ENCODE results near the gene SP140L. TPM values are rescaled to one million over a fixed set of nuclear protein-coding genes. Genes with fewer than 3 reads are reported as not detected.
A peak's percentile ranks its signal among the peaks of the same experiment; 100 is the strongest.

Gene SP140L
- total and polyA plus RNA-seq, 10 donors = 32.0 to 85.7 (median 59.3) TPM

GRCh38 chr2:230356084-230356483 lies 29.1 kb downstream of the SP140L start:
- TF ChIP-seq POLR2A (IDR thresholded peaks at IDR 0.05) = no peak
- no peak for TF ChIP-seq CTCF (IDR thresholded peaks at IDR 0.05 in 8 of 11, conservative IDR thresholded peaks at IDR 0.05 in 3 of 11)
- TF ChIP-seq POLR2AphosphoS5 (IDR thresholded peaks at IDR 0.05) = no peak

GRCh38 chr2:230358305-230358704 lies 31.3 kb downstream of the SP140L start:
- Histone ChIP-seq H3K9me3 (peaks cover 0 to 7% (median 0%) of the 10 kb centered on the region in 8 donors), H3K4me3 (no peak overlapping the region), H3K36me3 (peaks cover 3 to 63% (median 36%) of the 10 kb centered on the region in 6 donors), H3K4me1 (peaks cover 9 to 21% (median 14%) of the 10 kb centered on the region in 6 donors), H3K27ac (no peak overlapping the region), H3K27me3 (replicated peaks in 1 of 7) (no peaks in the 10 kb centered on the region)
- WGBS, 5 donors = 88 to 100% (median 95%) methylated on average over 1 of the region's 1 CpG
- intact Hi-C loops (cut with DNase I; ENCODE audit: low total_unique reads) = no loop called here
- TF ChIP-seq CTCF (IDR thresholded peaks at IDR 0.05 in 8 of 11, conservative IDR thresholded peaks at IDR 0.05 in 3 of 11) (no peak), POLR2A (IDR thresholded peaks at IDR 0.05) (no peak), POLR2AphosphoS5 (IDR thresholded peaks at IDR 0.05) (no peak)
- no peak for DNase-seq

More at GRCh38 chr2:230356084-230356483, 29.1 kb downstream of the SP140L start:
- H3K9me3 ChIP-seq = peaks cover 0 to 7% (median 0%) of the 10 kb centered on the region in 8 donors
- DNase-seq = no peak
- intact Hi-C loops (cut with DNase I; ENCODE audit: low total_unique reads) = no loop called here
- H3K36me3 ChIP-seq = peaks cover 3 to 53% (median 32%) of the 10 kb centered on the region in 6 donors
- H3K27ac ChIP-seq = no peak overlapping the region
- WGBS, 5 donors = 82 to 93% (median 89%) methylated on average over 2 of the region's 2 CpGs
- no peak overlapping the region for H3K4me3 ChIP-seq
- no peaks in the 10 kb centered on the region for H3K27me3 ChIP-seq (replicated peaks in 1 of 7)
- H3K4me1 ChIP-seq = peaks cover 0 to 7% (median 0%) of the 10 kb centered on the region in 6 donors

GRCh38 chr2:230360028-230360427 lies 33.0 kb downstream of the SP140L start:
- DNase-seq = no peak
- WGBS, 5 donors = 80 to 98% (median 89%) methylated on average over 1 of the region's 1 CpG
- Histone ChIP-seq H3K36me3 (peaks cover 3 to 80% (median 37%) of the 10 kb centered on the region in 6 donors), H3K27me3 (replicated peaks in 1 of 7) (no peaks in the 10 kb centered on the region), H3K27ac (no peak overlapping the region), H3K4me1 (peaks cover 9 to 28% (median 14%) of the 10 kb centered on the region in 6 donors), H3K4me3 (no peak overlapping the region), H3K9me3 (peaks cover 0 to 7% (median 0%) of the 10 kb centered on the region in 8 donors)
- TF ChIP-seq POLR2AphosphoS5 (IDR thresholded peaks at IDR 0.05) (no peak), CTCF (IDR thresholded peaks at IDR 0.05 in 8 of 11, conservative IDR thresholded peaks at IDR 0.05 in 3 of 11) (no peak), POLR2A (IDR thresholded peaks at IDR 0.05) (no peak)
- intact Hi-C loops (cut with DNase I; ENCODE audit: low total_unique reads) = no loop called here

GRCh38 chr2:230362030-230362691 lies 35.2 kb downstream of the SP140L start:
- Histone ChIP-seq H3K27ac (peak overlapping the region in 7 of 8 donors; percentile 1 to 75 (median 42)), H3K9me3 (peaks cover 0 to 6% (median 0%) of the 10 kb centered on the region in 8 donors), H3K4me3 (no peak overlapping the region), H3K27me3 (replicated peaks in 1 of 7) (no peaks in the 10 kb centered on the region), H3K4me1 (peaks cover 9 to 28% (median 14%) of the 10 kb centered on the region in 6 donors), H3K36me3 (peaks cover 3 to 90% (median 37%) of the 10 kb centered on the region in 6 donors)
- 33 to 55% (median 52%) methylated on average over 1 of the region's 1 CpG for WGBS, 5 donors
- no peak for TF ChIP-seq POLR2AphosphoS5 (IDR thresholded peaks at IDR 0.05)
- TF ChIP-seq CTCF (IDR thresholded peaks at IDR 0.05 in 8 of 11, conservative IDR thresholded peaks at IDR 0.05 in 3 of 11) = no peak
- no peak for TF ChIP-seq POLR2A (IDR thresholded peaks at IDR 0.05)
- DNase-seq = no peak
- intact Hi-C loops (cut with DNase I; ENCODE audit: low total_unique reads) = no loop called here
